Activated CD4-positive, alpha-beta T cell treated with anti-CD3 and anti-CD28 coated beads, Interleukin-2, amount 10 ng/mL, durations not matched to agents 7 days and 5 days (primary cell): Measurements from ENCODE around the gene EDARADD. TPM values are rescaled to one million over a fixed set of nuclear protein-coding genes. Genes with fewer than 3 reads are reported as not detected.
"Not testable (repeated sequence)": the region's sequence is repeated elsewhere in the genome, so short reads cannot be mapped to it uniquely, and the experiment has no call there.

Experiments
- CTCF ChIA-PET: fragments of 350-600 bp; sonication (Branson Sonifier 250); formaldehyde crosslinking; loops from one replicate; lab custom pipeline; 2021; ENCODE audit warnings: antibody characterized with exemption; lab: Charles Lee
- POLR2A ChIA-PET: fragments of 350-600 bp; sonication (Branson Sonifier 250); formaldehyde crosslinking; loops from one replicate; lab custom pipeline; 2021; ENCODE audit warnings: antibody characterized with exemption; lab: Charles Lee
- DNase-seq: peaks from one replicate; pipeline ENCODE4 v3.0.0-alpha.2; 2020
- H3K27ac Mint-ChIP-seq: one replicate; pipeline ENCODE4 v1.8.0; 2021; ENCODE audit warnings: mild to moderate bottlenecking, moderate library complexity, mixed read lengths
- H3K27me3 Mint-ChIP-seq: one replicate; pipeline ENCODE4 v1.8.0; 2021; ENCODE audit warnings: mixed read lengths
- H3K36me3 Mint-ChIP-seq: one replicate; pipeline ENCODE4 v1.8.0; 2021; ENCODE audit warnings: low read depth, mixed read lengths
- H3K4me1 Mint-ChIP-seq: one replicate; pipeline ENCODE4 v1.8.0; 2021; ENCODE audit warnings: mixed read lengths
- H3K4me3 Mint-ChIP-seq: one replicate; pipeline ENCODE4 v1.8.0; 2021; ENCODE audit warnings: mild to moderate bottlenecking, moderate library complexity, mixed read lengths
- H3K9me3 Mint-ChIP-seq: one replicate; pipeline ENCODE4 v1.8.0; 2021; ENCODE audit warnings: mixed read lengths
- total RNA-seq, 2 experiments: library from RNA; stranded (reverse); gene quantifications; one replicate each; pipeline ENCODE4 v1.2.3, GENCODE V29; 2021

EDARADD gene
- total RNA-seq, 2 experiments from 2014 or later, result 1.6 to 2.0 TPM

- Mint-ChIP-seq H3K4me3 (no peak overlapping the region), H3K27ac (no peak overlapping the region), H3K4me1 (peaks cover 11% of the 10 kb centered on the region), H3K36me3 (no peaks in the 10 kb centered on the region), H3K9me3 (no peaks in the 10 kb centered on the region), H3K27me3 (no peaks in the 10 kb centered on the region)
- DNase-seq, result no peak
- CTCF ChIA-PET, result no interaction called here
- POLR2A ChIA-PET, result no interaction called here
These were observed 107.0 kb downstream of the EDARADD start for GRCh38 chr1:236501093-236501492.

- ChIA-PET CTCF (interaction anchor here (1.1 kb wide), 1 partner anchor 13 kb away, joined by 3 read pairs; no protein-coding TSS in a partner anchor), POLR2A (no interaction called here)
- no peaks in the 10 kb centered on the region for H3K36me3 Mint-ChIP-seq
- peak overlapping the region; percentile 51 for H3K27ac Mint-ChIP-seq
- no peaks in the 10 kb centered on the region for H3K9me3 Mint-ChIP-seq
- H3K27me3 Mint-ChIP-seq, result no peaks in the 10 kb centered on the region
- H3K4me1 Mint-ChIP-seq, result peaks cover 13% of the 10 kb centered on the region
- DNase-seq, result no peak
- H3K4me3 Mint-ChIP-seq, result peak overlapping the region; percentile 47
These were observed 108.5 kb downstream of the EDARADD start for GRCh38 chr1:236502579-236502971.

GRCh38 chr1:236502972-236503639 lies 109.0 kb downstream of the EDARADD start:
- CTCF ChIA-PET, result interaction anchor here (1.1 kb wide), 1 partner anchor 13 kb away, joined by 3 read pairs; no protein-coding TSS in a partner anchor
- Mint-ChIP-seq H3K4me3 (peak overlapping the region; percentile 47), H3K36me3 (no peaks in the 10 kb centered on the region), H3K4me1 (peaks cover 13% of the 10 kb centered on the region), H3K27me3 (no peaks in the 10 kb centered on the region), H3K27ac (peak overlapping the region; percentile 51), H3K9me3 (no peaks in the 10 kb centered on the region)
- peak; percentile 8 for DNase-seq
- POLR2A ChIA-PET, result no interaction called here

- CTCF ChIA-PET, result interaction anchor here (0.6 kb wide), 1 partner anchor 35 kb away, joined by 4 read pairs; no protein-coding TSS in a partner anchor
- POLR2A ChIA-PET, H3K36me3 Mint-ChIP-seq: not testable (repeated sequence)
These were observed 110.3 kb downstream of the EDARADD start for GRCh38 chr1:236504338-236504737.

GRCh38 chr1:236507022-236507700 lies 113.1 kb downstream of the EDARADD start:
- Mint-ChIP-seq H3K27me3 (peaks cover 2% of the 10 kb centered on the region), H3K4me1 (peaks cover 33% of the 10 kb centered on the region), H3K4me3 (no peak overlapping the region), H3K9me3 (no peaks in the 10 kb centered on the region), H3K36me3 (no peaks in the 10 kb centered on the region), H3K27ac (no peak overlapping the region)
- no peak for DNase-seq
- ChIA-PET CTCF (interaction anchor here (0.6 to 1.5 kb wide), 4 partner anchors 17 to 881 kb away, joined by 3 to 4 read pairs (median 3); partner anchors contain the start of gene LGALS8), POLR2A (no interaction called here)

More at GRCh38 chr1:236504338-236504737, 110.3 kb downstream of the EDARADD start:
- not testable (repeated sequence) for H3K27me3 Mint-ChIP-seq, DNase-seq, H3K4me3 Mint-ChIP-seq, H3K27ac Mint-ChIP-seq, H3K9me3 Mint-ChIP-seq
- H3K4me1 Mint-ChIP-seq, result peaks cover 24% of the 10 kb centered on the region

GRCh38 chr1:236508593-236509027 lies 114.5 kb downstream of the EDARADD start:
- no peak overlapping the region for H3K27ac Mint-ChIP-seq
- no peak for DNase-seq
- H3K4me3 Mint-ChIP-seq, result no peak overlapping the region
- POLR2A ChIA-PET, result no interaction called here
- H3K27me3 Mint-ChIP-seq, result peaks cover 2% of the 10 kb centered on the region
- no peaks in the 10 kb centered on the region for H3K9me3 Mint-ChIP-seq
- CTCF ChIA-PET, result interaction anchor here (1.5 kb wide), 1 partner anchor 15 kb away, joined by 3 read pairs; the partner anchor contains the start of gene LGALS8
- H3K36me3 Mint-ChIP-seq, result no peaks in the 10 kb centered on the region
- H3K4me1 Mint-ChIP-seq, result peaks cover 22% of the 10 kb centered on the region

- Mint-ChIP-seq H3K27me3 (peaks cover 2% of the 10 kb centered on the region), H3K36me3 (no peaks in the 10 kb centered on the region), H3K27ac (no peak overlapping the region), H3K4me1 (peaks cover 22% of the 10 kb centered on the region), H3K9me3 (no peaks in the 10 kb centered on the region), H3K4me3 (no peak overlapping the region)
- no peak for DNase-seq
- POLR2A ChIA-PET, result no interaction called here
- CTCF ChIA-PET, result no interaction called here
These were observed 115.1 kb downstream of the EDARADD start for GRCh38 chr1:236509203-236509602.

GRCh38 chr1:236509647-236510401 lies 115.7 kb downstream of the EDARADD start:
- no peak overlapping the region for H3K27ac Mint-ChIP-seq
- ChIA-PET CTCF (interaction anchor here (0.6 to 1.1 kb wide), 5 partner anchors 11 to 521 kb away, joined by 3 to 5 read pairs (median 4); no protein-coding TSS in a partner anchor), POLR2A (no interaction called here)
- H3K4me1 Mint-ChIP-seq, result peaks cover 22% of the 10 kb centered on the region
- DNase-seq, result no peak
- no peak overlapping the region for H3K4me3 Mint-ChIP-seq
- H3K9me3 Mint-ChIP-seq, result no peaks in the 10 kb centered on the region
- no peaks in the 10 kb centered on the region for H3K36me3 Mint-ChIP-seq
- peaks cover 2% of the 10 kb centered on the region for H3K27me3 Mint-ChIP-seq

GRCh38 chr1:236511735-236512418 lies 117.8 kb downstream of the EDARADD start:
- Mint-ChIP-seq H3K4me1 (peaks cover 40% of the 10 kb centered on the region), H3K9me3 (no peaks in the 10 kb centered on the region), H3K4me3 (no peak overlapping the region), H3K36me3 (no peaks in the 10 kb centered on the region), H3K27ac (no peak overlapping the region), H3K27me3 (peaks cover 4% of the 10 kb centered on the region)
- CTCF ChIA-PET, result interaction anchor here (1.0 to 1.4 kb wide), 2 partner anchors 11 to 15 kb away, joined by 3 to 4 read pairs; no protein-coding TSS in a partner anchor
- POLR2A ChIA-PET, result no interaction called here
- no peak for DNase-seq

- Mint-ChIP-seq H3K4me1 (peaks cover 36% of the 10 kb centered on the region), H3K4me3 (no peak overlapping the region), H3K27me3 (peaks cover 8% of the 10 kb centered on the region), H3K9me3 (no peaks in the 10 kb centered on the region), H3K36me3 (no peaks in the 10 kb centered on the region), H3K27ac (no peak overlapping the region)
- POLR2A ChIA-PET, result no interaction called here
- CTCF ChIA-PET, result interaction anchor here (0.7 kb wide), 1 partner anchor 63 kb away, joined by 3 read pairs; no protein-coding TSS in a partner anchor
- DNase-seq, result no peak
These were observed 120.8 kb downstream of the EDARADD start for GRCh38 chr1:236514703-236515442.

- Mint-ChIP-seq H3K27ac (peak overlapping the region; percentile 15), H3K36me3 (peaks cover 2% of the 10 kb centered on the region), H3K4me3 (no peak overlapping the region), H3K27me3 (peaks cover 8% of the 10 kb centered on the region), H3K4me1 (peaks cover 31% of the 10 kb centered on the region), H3K9me3 (peaks cover 3% of the 10 kb centered on the region)
- no peak for DNase-seq
- CTCF ChIA-PET, result interaction anchor here (0.7 to 1.2 kb wide), 2 partner anchors 12 to 63 kb away, joined by 3 read pairs; no protein-coding TSS in a partner anchor
- POLR2A ChIA-PET, result no interaction called here
These were observed 121.4 kb downstream of the EDARADD start for GRCh38 chr1:236515443-236515958.
